Ovary (tissue), 9 donors: ENCODE data around the gene TEX38. TPM values are rescaled to one million over a fixed set of nuclear protein-coding genes. Genes with fewer than 3 reads are reported as not detected.
"Not testable (repeated sequence)": the region's sequence is repeated elsewhere in the genome, so short reads cannot be mapped to it uniquely, and the experiment has no call there.

Source experiments
- DNase-seq, 5 donors: peaks; one replicate each; pipeline ENCODE4 v3.0.0-alpha.2; 2019 to 2020
- H3K27ac ChIP-seq, 2 donors: fragments of 200-600 bp; one replicate each; pipeline versions ENCODE4 v1.5.1 to v1.8.0; 2019 to 2022
- H3K27me3 ChIP-seq: fragments of 200-600 bp; one replicate; pipeline ENCODE4 v1.8.0; 2022
- H3K36me3 ChIP-seq: fragments of 200-600 bp; sonication (generic); one replicate; pipeline ENCODE4 v1.5.1; 2019
- H3K4me1 ChIP-seq: one replicate; pipeline ENCODE4 v1.8.1; 2013; ENCODE audit warnings: mild to moderate bottlenecking, moderate library complexity; ENCODE audit not compliant: insufficient read depth
- H3K4me3 ChIP-seq: fragments of 200-600 bp; sonication (generic); one replicate; pipeline ENCODE4 v1.5.1; 2017
- H3K9me3 ChIP-seq, 2 donors: fragments of 200-600 bp in 1 of 2; sonication (generic) in 1 of 2; one replicate each; pipeline versions ENCODE4 v1.5.1 to v1.8.1; 2013 to 2019; ENCODE audit warnings: mild to moderate bottlenecking in 1 of 2, moderate library complexity in 1 of 2
- CTCF ChIP-seq, 3 donors: fragments of 450-650 bp in 2 of 3; fragments of 200-600 bp in 1 of 3; IDR thresholded peaks; one replicate each; pipeline versions ENCODE4 v1.5.1 to v1.8.0; 2016 to 2022; ENCODE audit warnings: antibody characterized with exemption in 3 of 3, mild to moderate bottlenecking in 1 of 3
- EP300 ChIP-seq: sonication (generic); formaldehyde crosslinking; IDR thresholded peaks from one replicate; pipeline ENCODE4 v1.6.1; 2017; ENCODE audit warnings: antibody characterized with exemption
- POLR2A ChIP-seq: fragments of 450-650 bp; IDR thresholded peaks from one replicate; pipeline ENCODE4 v1.6.1; 2017; ENCODE audit warnings: antibody characterized with exemption, mild to moderate bottlenecking, moderate library complexity
- WGBS, 3 donors: extraction: QIAGEN DNeasy Blood & Tissue Kit in 1 of 3; methylation state at CpG; one replicate each; pipeline versions ENCODE4 v1.1.5 to v1.1.7; 2013 to 2017; 5-methylcytosine and 5-hydroxymethylcytosine counted together
- intact Hi-C, 4 donors: fragments of 100-400 bp; cut with DNase I; formaldehyde crosslinking; loops; one replicate each; pipeline versions ENCODE4 v1.11.0 to v1.15.1; 2022 to 2023
- polyA plus RNA-seq, 2 donors: library from polyadenylated mRNA; stranded (reverse); fragments of 200-250 nt in 1 of 2; fragments of 350-450 nt in 1 of 2; fragmentation: Illumina TruSeq in 1 of 2; extraction: RNeasy Lipid Tissue Mini Kit (QIAGEN cat#74804) in 1 of 2; gene quantifications; one replicate each; pipeline ENCODE4 v1.2.3, GENCODE V29; 2013 to 2014
- total RNA-seq, 7 donors: library from RNA; depleted of rRNA in 2 of 7; stranded (reverse); fragments of >200 nt in 2 of 7; fragmentation: NEBNext Ultra II Directional in 3 of 7; extraction: Animal tissue kit (Norgen Biotek cat#: 25700) in 3 of 7; gene quantifications; one replicate each; pipeline versions ENCODE4 v1.1.0 to v1.2.4, GENCODE V29; 2016 to 2023
- donor health status: DM: no; HTN: no; CAD: no; lungs with moderate emphysema.
- donor health status: DM: no; HTN: no; CAD: no.
- donor health status: Bipolar disorder and iron deficiency.
- donor health status: DM: yes; HTN: yes; CAD: no.
- donor health status: DM: no; HTN: no; CAD: no.
- donor health status: DM: yes; HTN: yes; CAD: no.

The TEX38 gene
- total and polyA plus RNA-seq, 9 donors = 0.08 to 0.45 TPM; not detected in 7

DNA sequence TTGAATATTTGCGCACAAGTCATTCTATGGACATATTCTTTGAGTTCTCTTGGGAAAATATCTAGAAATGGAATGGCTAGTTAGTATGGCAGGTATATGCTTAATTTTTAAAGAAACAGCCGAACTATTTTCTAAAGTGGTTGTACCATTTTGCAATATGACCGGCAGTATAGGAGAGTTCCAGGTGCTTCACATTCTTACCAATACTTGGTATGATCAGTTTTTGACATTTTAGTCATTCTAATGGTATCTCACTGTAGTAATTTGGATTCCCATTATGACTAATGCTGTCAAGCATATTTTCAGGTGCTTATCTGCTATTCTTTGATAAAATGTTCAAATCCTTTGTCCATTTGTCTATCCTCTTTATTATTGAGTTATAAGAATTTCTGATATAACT is 24.0 kb upstream of the TEX38 start:
- DNase-seq = no peak
- TF ChIP-seq EP300 (no peak), POLR2A (no peak), CTCF (IDR thresholded peaks at IDR 0.05) (no peak)
- intact Hi-C loops = no loop called here
- Histone ChIP-seq H3K4me3 (no peak overlapping the region), H3K9me3 (peaks cover 0 to 9% of the 10 kb centered on the region in 2 donors), H3K27ac (no peak overlapping the region), H3K36me3 (no peaks in the 10 kb centered on the region), H3K27me3 (no peaks in the 10 kb centered on the region), H3K4me1 (peaks cover 2% of the 10 kb centered on the region)
- 97 to 98% (median 97%) methylated on average over 3 of the region's 3 CpGs for WGBS, 3 donors

- no peak for TF ChIP-seq POLR2A
- TF ChIP-seq CTCF (IDR thresholded peaks at IDR 0.05) = no peak
- TF ChIP-seq EP300 = no peak
- H3K4me1 ChIP-seq = no peaks in the 10 kb centered on the region
- H3K4me3 ChIP-seq = no peak overlapping the region
- H3K9me3 ChIP-seq = peaks cover 0 to 9% of the 10 kb centered on the region in 2 donors
- WGBS, 3 donors = 99 to 100% (median 100%) methylated on average over 2 of the region's 2 CpGs
- H3K36me3 ChIP-seq = no peaks in the 10 kb centered on the region
- DNase-seq = no peak
- no peaks in the 10 kb centered on the region for H3K27me3 ChIP-seq
- no peak overlapping the region for H3K27ac ChIP-seq
- intact Hi-C loops = no loop called here
Observed at GRCh38 chr1:46649764-46650163, 21.9 kb upstream of the TEX38 start.

- peaks cover 0 to 9% of the 10 kb centered on the region in 2 donors for H3K9me3 ChIP-seq
- no peaks in the 10 kb centered on the region for H3K4me1 ChIP-seq
- no peak overlapping the region for H3K4me3 ChIP-seq
- WGBS, 3 donors = 97 to 99% (median 98%) methylated on average over 3 of the region's 3 CpGs
- no peak overlapping the region for H3K27ac ChIP-seq
- TF ChIP-seq CTCF (IDR thresholded peaks at IDR 0.05) = no peak
- no peak for TF ChIP-seq POLR2A
- no peak for TF ChIP-seq EP300
- DNase-seq = no peak
- no peaks in the 10 kb centered on the region for H3K36me3 ChIP-seq
- intact Hi-C loops = no loop called here
- H3K27me3 ChIP-seq = no peaks in the 10 kb centered on the region
Observed at GRCh38 chr1:46650491-46650890, 21.2 kb upstream of the TEX38 start.

DNA sequence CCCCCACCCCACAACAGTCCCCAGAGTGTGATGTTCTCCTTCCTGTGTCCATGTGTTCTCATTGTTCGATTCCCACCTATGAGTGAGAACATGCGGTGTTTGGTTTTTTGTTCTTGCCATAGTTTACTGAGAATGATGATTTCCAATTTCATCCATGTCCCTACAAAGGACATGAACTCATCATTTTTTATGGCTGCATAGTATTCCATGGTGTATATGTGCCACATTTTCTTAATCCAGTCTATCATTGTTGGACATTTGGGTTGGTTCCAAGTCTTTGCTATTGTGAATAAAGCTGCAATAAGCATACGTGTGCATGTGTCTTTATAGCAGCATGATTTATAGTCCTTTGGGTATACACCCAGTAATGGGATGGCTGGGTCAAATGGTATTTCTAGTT is 20.5 kb upstream of the TEX38 start:
- DNase-seq, H3K4me1 ChIP-seq, H3K27me3 ChIP-seq, intact Hi-C loops, H3K27ac ChIP-seq, H3K9me3 ChIP-seq, H3K4me3 ChIP-seq, H3K36me3 ChIP-seq: not testable (repeated sequence)
- WGBS, 3 donors = 93 to 99% (median 95%) methylated on average over 3 of the region's 3 CpGs

DNA sequence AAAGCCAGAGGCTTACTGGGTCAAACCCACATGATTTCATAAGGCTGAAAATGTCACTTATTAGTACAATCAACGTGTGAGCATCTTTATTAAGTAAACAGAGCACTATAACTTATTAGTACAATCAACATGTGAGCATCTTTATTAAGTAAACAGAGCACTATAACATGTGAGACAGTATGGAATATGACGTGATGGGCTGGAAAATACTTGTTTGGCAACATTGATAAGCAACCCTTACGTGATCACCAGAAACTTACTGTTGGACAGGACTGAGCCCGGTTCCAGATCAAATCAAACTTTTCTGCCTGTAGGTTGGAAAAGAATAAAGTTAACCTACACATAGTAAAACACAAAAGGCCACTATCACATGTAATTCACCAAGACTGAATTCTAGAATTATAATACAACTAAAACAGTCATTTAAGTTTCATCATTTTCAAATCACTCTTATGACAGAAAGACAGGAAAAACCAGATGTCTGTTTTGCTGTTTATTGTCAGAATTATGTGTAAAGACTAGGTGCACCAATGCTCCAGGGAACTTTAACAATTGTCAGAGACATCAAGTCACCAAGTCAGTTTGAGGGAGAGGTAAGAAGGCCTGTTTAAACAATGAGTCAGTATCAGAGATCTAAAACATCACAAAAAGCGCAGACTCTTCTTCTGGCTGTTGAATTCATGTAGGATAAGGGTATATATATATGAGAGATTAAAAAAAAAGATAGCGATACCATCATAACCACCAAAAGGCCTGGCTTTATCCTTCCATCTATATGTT is 19.1 kb upstream of the TEX38 start:
- intact Hi-C loops = no loop called here
- no peak for DNase-seq
- TF ChIP-seq POLR2A (no peak), CTCF (IDR thresholded peaks at IDR 0.05) (no peak), EP300 (no peak)
- Histone ChIP-seq H3K4me1 (no peaks in the 10 kb centered on the region), H3K4me3 (no peak overlapping the region), H3K9me3 (peaks cover 0 to 9% of the 10 kb centered on the region in 2 donors), H3K36me3 (no peaks in the 10 kb centered on the region), H3K27me3 (no peaks in the 10 kb centered on the region), H3K27ac (no peak overlapping the region)
- 61 to 74% (median 74%) methylated on average over 6 of the region's 6 CpGs for WGBS, 3 donors
